ENCODE data around the gene HS3ST3A1. TPM values are rescaled to one million over a fixed set of nuclear protein-coding genes. Genes with fewer than 3 reads are reported as not detected.

Gene HS3ST3A1
- total RNA-seq, 4 donors from 2014 or later: 1.5 to 20.6 TPM; not detected in 2

DNA sequence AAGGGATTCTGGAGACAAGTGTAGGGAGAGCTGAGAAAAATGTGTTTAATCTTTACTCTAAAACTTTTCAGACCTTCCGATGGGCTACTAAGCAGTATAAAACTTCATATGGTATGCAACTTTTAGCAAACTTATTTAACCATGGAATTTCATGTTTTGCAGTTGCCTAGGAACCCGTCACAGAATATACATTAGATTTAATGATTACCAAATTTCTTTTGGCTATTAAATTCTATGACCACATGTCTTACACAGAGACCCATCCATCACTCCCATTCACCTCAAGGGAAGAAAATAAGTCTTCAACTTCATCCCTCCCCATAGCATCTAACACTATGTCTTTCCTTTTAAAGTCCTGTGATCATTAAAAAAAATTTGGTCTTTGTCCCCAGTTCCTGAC lies 54.9 kb downstream of the HS3ST3A1 start:
- Histone ChIP-seq H3K27ac (no peak overlapping the region), H3K36me3 (no peaks in the 10 kb centered on the region), H3K9me3 (no peaks in the 10 kb centered on the region), H3K4me1 (no peaks in the 10 kb centered on the region), H3K4me3 (no peak overlapping the region), H3K27me3 (no peaks in the 10 kb centered on the region)
- no peak for DNase-seq
- TF ChIP-seq, protein P1, sequence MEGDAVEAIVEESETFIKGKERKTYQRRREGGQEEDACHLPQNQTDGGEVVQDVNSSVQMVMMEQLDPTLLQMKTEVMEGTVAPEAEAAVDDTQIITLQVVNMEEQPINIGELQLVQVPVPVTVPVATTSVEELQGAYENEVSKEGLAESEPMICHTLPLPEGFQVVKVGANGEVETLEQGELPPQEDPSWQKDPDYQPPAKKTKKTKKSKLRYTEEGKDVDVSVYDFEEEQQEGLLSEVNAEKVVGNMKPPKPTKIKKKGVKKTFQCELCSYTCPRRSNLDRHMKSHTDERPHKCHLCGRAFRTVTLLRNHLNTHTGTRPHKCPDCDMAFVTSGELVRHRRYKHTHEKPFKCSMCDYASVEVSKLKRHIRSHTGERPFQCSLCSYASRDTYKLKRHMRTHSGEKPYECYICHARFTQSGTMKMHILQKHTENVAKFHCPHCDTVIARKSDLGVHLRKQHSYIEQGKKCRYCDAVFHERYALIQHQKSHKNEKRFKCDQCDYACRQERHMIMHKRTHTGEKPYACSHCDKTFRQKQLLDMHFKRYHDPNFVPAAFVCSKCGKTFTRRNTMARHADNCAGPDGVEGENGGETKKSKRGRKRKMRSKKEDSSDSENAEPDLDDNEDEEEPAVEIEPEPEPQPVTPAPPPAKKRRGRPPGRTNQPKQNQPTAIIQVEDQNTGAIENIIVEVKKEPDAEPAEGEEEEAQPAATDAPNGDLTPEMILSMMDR (IDR thresholded peaks at IDR 0.05): no peak
- TF ChIP-seq POLR2A (IDR thresholded peaks at IDR 0.05): no peak

DNA sequence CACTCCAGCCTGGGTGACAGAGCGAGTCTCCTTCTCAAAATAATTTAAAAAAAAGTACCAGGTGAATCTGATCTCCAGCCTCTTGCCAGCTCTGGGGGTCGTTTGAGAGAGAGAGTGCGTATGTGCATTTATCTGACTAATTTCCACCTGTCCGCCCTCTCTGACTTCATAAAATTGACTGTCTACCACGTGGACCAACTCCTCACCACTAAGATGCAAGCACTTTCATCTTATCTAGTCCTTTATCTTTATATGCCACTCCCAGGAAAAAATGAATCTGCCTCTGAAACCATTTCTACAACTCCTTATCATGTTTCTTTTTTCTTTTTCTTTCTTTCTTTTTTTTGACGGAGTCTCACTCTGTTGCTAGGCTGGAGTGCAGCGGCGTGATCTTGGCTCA lies 55.8 kb downstream of the HS3ST3A1 start:
- Histone ChIP-seq H3K27me3 (no peaks in the 10 kb centered on the region), H3K4me1 (no peaks in the 10 kb centered on the region), H3K9me3 (no peaks in the 10 kb centered on the region), H3K36me3 (no peaks in the 10 kb centered on the region), H3K4me3 (no peak overlapping the region), H3K27ac (no peak overlapping the region)
- no peak for DNase-seq
- TF ChIP-seq, protein P1 (IDR thresholded peaks at IDR 0.05): no peak
- TF ChIP-seq POLR2A (IDR thresholded peaks at IDR 0.05): no peak

DNA sequence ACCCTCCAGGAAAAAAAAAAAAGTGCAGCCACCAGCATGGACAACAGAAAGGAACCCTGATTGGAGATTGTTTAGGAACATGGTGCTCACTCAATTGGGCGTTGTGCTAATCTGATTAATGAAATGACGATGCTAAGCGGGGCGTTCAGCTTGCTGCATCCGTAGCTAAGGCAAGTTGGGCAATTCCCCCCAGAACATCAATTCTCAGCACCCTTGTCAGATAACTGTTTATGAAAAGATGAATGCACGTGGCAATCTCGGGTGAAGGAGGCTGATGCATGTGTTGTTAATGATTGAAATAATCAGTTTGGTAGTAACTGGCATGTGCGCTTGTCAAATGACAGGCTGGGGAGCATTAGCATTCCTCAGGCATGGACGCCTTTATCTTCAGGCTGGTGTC lies 57.0 kb downstream of the HS3ST3A1 start:
- no peaks in the 10 kb centered on the region for H3K4me1 ChIP-seq
- H3K36me3 ChIP-seq: no peaks in the 10 kb centered on the region
- no peak for DNase-seq
- no peak overlapping the region for H3K27ac ChIP-seq
- TF ChIP-seq, protein P1 (IDR thresholded peaks at IDR 0.05): no peak
- TF ChIP-seq POLR2A (IDR thresholded peaks at IDR 0.05): no peak
- no peaks in the 10 kb centered on the region for H3K27me3 ChIP-seq
- H3K9me3 ChIP-seq: no peaks in the 10 kb centered on the region
- H3K4me3 ChIP-seq: no peak overlapping the region

DNA sequence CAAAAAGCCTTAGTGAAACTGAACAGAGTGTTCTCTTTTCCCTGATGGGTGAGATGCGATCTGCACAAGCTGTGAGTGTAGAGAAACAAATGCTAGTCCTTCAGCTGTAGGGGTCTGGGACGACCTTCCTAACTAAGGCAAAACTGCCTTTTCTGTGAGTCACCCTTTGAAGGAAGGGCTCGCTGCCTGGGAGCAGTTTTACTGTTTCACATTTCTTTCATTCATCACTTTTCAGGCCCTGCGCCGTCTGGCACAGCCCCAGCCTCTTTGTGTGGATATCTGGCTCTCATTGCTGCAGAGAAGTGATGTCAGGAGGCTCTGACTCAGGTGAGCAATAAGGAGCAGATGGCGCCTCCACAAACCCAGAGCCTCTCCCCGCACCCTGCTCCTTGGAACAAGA lies 57.4 kb downstream of the HS3ST3A1 start:
- no peak for TF ChIP-seq POLR2A (IDR thresholded peaks at IDR 0.05)
- TF ChIP-seq, protein P1 (IDR thresholded peaks at IDR 0.05): no peak
- no peak overlapping the region for H3K4me3 ChIP-seq
- no peak for DNase-seq
- H3K36me3 ChIP-seq: no peaks in the 10 kb centered on the region
- no peak overlapping the region for H3K27ac ChIP-seq
- H3K4me1 ChIP-seq: no peaks in the 10 kb centered on the region
- no peaks in the 10 kb centered on the region for H3K9me3 ChIP-seq
- H3K27me3 ChIP-seq: no peaks in the 10 kb centered on the region

DNA sequence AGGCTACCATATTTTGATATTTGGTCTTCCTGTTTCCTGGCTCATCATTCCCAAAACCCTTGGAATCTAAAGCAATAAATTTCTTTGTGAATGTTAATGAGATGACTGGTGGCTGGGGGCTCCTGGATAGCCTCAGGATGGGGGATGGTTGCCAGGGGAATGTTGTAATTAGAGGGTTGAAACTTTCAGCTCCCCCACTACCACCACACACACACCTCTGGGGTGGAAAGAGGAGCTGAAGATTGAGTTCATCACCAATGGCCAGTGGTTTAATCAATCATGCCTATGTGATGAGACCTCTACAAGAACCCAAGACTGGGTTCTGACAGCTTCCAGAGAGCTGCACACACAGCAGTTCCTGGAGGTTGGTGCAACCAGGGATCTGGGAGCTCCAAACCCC lies 59.1 kb downstream of the HS3ST3A1 start:
- H3K36me3 ChIP-seq: no peaks in the 10 kb centered on the region
- no peaks in the 10 kb centered on the region for H3K27me3 ChIP-seq
- no peak for DNase-seq
- no peak overlapping the region for H3K27ac ChIP-seq
- H3K4me1 ChIP-seq: no peaks in the 10 kb centered on the region
- H3K4me3 ChIP-seq: no peak overlapping the region
- TF ChIP-seq, protein P1 (IDR thresholded peaks at IDR 0.05): no peak
- TF ChIP-seq POLR2A (IDR thresholded peaks at IDR 0.05): no peak
- H3K9me3 ChIP-seq: no peaks in the 10 kb centered on the region

DNA sequence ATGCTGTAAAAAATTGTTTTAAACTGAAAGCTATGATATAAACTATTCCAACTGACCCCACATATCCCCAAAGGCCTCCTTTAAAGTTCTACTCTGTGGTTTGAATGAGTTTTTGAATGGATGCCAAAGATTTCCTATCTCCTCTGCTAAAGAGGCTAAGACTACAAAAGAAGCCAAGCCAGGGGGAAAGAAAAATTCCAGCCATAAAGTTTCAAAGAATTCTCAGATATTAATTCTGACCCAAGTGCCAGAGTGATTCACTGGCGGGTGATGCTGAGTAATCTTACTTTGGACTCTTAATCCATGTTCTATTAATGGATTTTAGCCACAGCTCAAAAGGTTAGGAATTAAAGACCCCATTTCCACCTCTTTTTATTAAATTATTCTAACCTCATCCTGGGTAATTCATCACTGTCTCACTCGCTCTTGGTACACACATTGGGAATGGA lies 60.7 kb downstream of the HS3ST3A1 start:
- H3K27me3 ChIP-seq: no peaks in the 10 kb centered on the region
- no peak for DNase-seq
- TF ChIP-seq, protein P1 (IDR thresholded peaks at IDR 0.05): no peak
- no peak for TF ChIP-seq POLR2A (IDR thresholded peaks at IDR 0.05)
- H3K4me1 ChIP-seq: no peaks in the 10 kb centered on the region
- H3K36me3 ChIP-seq: no peaks in the 10 kb centered on the region
- H3K9me3 ChIP-seq: no peaks in the 10 kb centered on the region
- no peak overlapping the region for H3K4me3 ChIP-seq
- no peak overlapping the region for H3K27ac ChIP-seq
